OCI-LY3 (cell line): ENCODE measurements around the gene CAMTA2.

ENCODE experiments used
- H2AFZ ChIP-seq: fragments of 200-600, 300-600 bp; shearing (Covaris generic); 2 replicates; pipeline ENCODE4 v1.6.0; 2014; ENCODE audit warnings: antibody characterized with exemption, low read depth, low read length
- H3K27ac ChIP-seq: fragments of 200-600, 300-600 bp; sonication (generic); 2 replicates; pipeline ENCODE4 v1.5.1; 2014; ENCODE audit warnings: mild to moderate bottlenecking, low read length, moderate library complexity, mixed read lengths
- H3K27me3 ChIP-seq: fragments of 200-600, 300-600 bp; sonication (generic); 2 replicates; pipeline ENCODE4 v1.6.1; 2014; ENCODE audit warnings: low read depth, low read length, mixed read lengths
- H3K36me3 ChIP-seq: fragments of 200-600, 300-600 bp; sonication (generic); replicated peaks from 2 replicates; pipeline ENCODE3; 2014; ENCODE audit warnings: low read depth, low read length, mixed read lengths
- H3K4me1 ChIP-seq: fragments of 300-600, 200-600 bp; sonication (generic); 2 replicates; pipeline ENCODE4 v1.6.1; 2014; ENCODE audit warnings: low read length, mixed read lengths
- H3K4me2 ChIP-seq: fragments of 200-600, 300-600 bp; sonication (generic); 2 replicates; pipeline ENCODE4 v1.6.1; 2014; ENCODE audit warnings: low read length, mixed read lengths
- H3K4me3 ChIP-seq: fragments of 300-600, 200-600 bp; sonication (generic); 2 replicates; pipeline ENCODE4 v1.5.1; 2014; ENCODE audit warnings: antibody characterized with exemption, mild to moderate bottlenecking, low read length, moderate library complexity
- H3K79me2 ChIP-seq: fragments of 300-600, 200-600 bp; shearing (Covaris generic); 2 replicates; pipeline ENCODE4 v1.6.1; 2014; ENCODE audit warnings: mild to moderate bottlenecking, low read length, mixed read lengths
- H3K9ac ChIP-seq: fragments of 300-600, 200-600 bp; shearing (Covaris generic); 2 replicates; pipeline ENCODE4 v1.6.0; 2014; ENCODE audit warnings: mild to moderate bottlenecking, low read length, moderate library complexity
- H3K9me3 ChIP-seq: fragments of 200-600, 300-600 bp; shearing (Covaris generic); 2 replicates; pipeline ENCODE4 v1.6.1; 2014; ENCODE audit warnings: low read length, mixed read lengths; ENCODE audit not compliant: insufficient read depth
- H4K20me1 ChIP-seq: fragments of 200-600, 300-600 bp; sonication (generic); 2 replicates; pipeline ENCODE4 v1.6.1; 2016; ENCODE audit warnings: low read length, mixed read lengths; ENCODE audit not compliant: insufficient read depth
- EZH2phosphoT487 ChIP-seq: fragments of 200-600 bp; shearing (Covaris generic); IDR thresholded peaks from 2 replicates; pipeline ENCODE4 v1.6.1; 2018; ENCODE audit warnings: antibody characterized with exemption, mixed run types, low read depth
- TF ChIP-seq, protein P1 (sequence below): fragments of 200-600, 300-600 bp; sonication (generic); IDR thresholded peaks from 2 replicates; pipeline ENCODE4 v1.5.1; 2014; ENCODE audit warnings: antibody characterized with exemption, low read length, low read depth

CAMTA2 gene

DNA sequence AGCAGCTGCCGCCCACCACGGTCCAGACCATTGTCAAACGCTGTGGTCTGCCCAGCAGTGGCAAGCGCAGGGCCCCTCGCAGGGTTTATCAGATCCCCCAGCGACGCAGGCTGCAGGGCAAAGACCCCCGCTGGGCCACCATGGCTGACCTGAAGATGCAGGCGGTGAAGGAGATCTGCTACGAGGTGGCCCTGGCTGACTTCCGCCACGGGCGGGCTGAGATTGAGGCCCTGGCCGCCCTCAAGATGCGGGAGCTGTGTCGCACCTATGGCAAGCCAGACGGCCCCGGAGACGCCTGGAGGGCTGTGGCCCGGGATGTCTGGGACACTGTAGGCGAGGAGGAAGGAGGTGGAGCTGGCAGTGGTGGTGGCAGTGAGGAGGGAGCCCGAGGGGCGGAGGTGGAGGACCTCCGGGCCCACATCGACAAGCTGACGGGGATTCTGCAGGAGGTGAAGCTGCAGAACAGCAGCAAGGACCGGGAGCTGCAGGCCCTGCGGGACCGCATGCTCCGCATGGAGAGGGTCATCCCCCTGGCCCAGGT, 34.8 kb upstream of the CAMTA2 start:
- Histone ChIP-seq H3K4me2 (no peak overlapping the region), H3K9ac (no peak overlapping the region), H2AFZ (no peak overlapping the region), H3K27ac (no peak overlapping the region), H3K79me2 (no peaks in the 10 kb centered on the region), H3K4me3 (no peak overlapping the region), H3K9me3 (no peaks in the 10 kb centered on the region), H3K36me3 (peaks cover 5% of the 10 kb centered on the region), H3K4me1 (no peaks in the 10 kb centered on the region), H3K27me3 (no peaks in the 10 kb centered on the region), H4K20me1 (no peaks in the 10 kb centered on the region)
- TF ChIP-seq EZH2phosphoT487, result no peak
- TF ChIP-seq, protein P1, sequence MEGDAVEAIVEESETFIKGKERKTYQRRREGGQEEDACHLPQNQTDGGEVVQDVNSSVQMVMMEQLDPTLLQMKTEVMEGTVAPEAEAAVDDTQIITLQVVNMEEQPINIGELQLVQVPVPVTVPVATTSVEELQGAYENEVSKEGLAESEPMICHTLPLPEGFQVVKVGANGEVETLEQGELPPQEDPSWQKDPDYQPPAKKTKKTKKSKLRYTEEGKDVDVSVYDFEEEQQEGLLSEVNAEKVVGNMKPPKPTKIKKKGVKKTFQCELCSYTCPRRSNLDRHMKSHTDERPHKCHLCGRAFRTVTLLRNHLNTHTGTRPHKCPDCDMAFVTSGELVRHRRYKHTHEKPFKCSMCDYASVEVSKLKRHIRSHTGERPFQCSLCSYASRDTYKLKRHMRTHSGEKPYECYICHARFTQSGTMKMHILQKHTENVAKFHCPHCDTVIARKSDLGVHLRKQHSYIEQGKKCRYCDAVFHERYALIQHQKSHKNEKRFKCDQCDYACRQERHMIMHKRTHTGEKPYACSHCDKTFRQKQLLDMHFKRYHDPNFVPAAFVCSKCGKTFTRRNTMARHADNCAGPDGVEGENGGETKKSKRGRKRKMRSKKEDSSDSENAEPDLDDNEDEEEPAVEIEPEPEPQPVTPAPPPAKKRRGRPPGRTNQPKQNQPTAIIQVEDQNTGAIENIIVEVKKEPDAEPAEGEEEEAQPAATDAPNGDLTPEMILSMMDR, result no peak

- Histone ChIP-seq H3K4me3 (no peak overlapping the region), H3K9me3 (no peaks in the 10 kb centered on the region), H3K27ac (no peak overlapping the region), H2AFZ (no peak overlapping the region), H3K36me3 (peaks cover 7% of the 10 kb centered on the region), H3K27me3 (no peaks in the 10 kb centered on the region), H3K9ac (no peak overlapping the region), H3K4me2 (no peak overlapping the region), H3K79me2 (no peaks in the 10 kb centered on the region), H4K20me1 (no peaks in the 10 kb centered on the region), H3K4me1 (no peaks in the 10 kb centered on the region)
- TF ChIP-seq, protein P1, result no peak
- TF ChIP-seq EZH2phosphoT487, result no peak
Measured at GRCh38 chr17:5020502-5021023, 33.1 kb upstream of the CAMTA2 start.

DNA sequence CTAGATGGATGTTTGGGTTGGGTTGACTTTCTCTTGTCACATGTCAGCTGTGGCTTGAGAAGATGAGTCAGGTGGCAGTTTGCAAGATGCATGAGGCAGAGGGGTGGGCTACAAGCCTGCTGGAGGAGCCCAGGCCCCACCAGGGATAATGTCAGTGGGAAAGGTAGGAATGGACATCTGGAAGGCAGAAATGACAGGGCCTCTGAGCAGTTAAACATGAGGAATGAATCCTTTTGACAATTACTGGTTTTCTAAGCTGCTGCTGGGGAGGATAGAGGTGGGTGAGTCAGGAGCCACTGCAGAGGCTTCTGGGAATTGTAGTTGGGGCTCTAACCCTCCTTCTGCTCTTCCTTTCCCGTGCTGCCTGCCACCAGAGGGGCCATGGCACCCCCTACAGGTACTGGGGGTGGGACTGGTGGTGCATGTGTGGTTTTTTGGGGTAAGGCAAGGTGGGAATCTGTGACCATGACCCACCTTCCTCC, 32.0 kb upstream of the CAMTA2 start:
- no peak overlapping the region for H3K27ac ChIP-seq
- H3K9ac ChIP-seq, result no peak overlapping the region
- no peaks in the 10 kb centered on the region for H4K20me1 ChIP-seq
- no peak overlapping the region for H2AFZ ChIP-seq
- H3K9me3 ChIP-seq, result no peaks in the 10 kb centered on the region
- no peaks in the 10 kb centered on the region for H3K4me1 ChIP-seq
- no peaks in the 10 kb centered on the region for H3K27me3 ChIP-seq
- no peaks in the 10 kb centered on the region for H3K79me2 ChIP-seq
- H3K4me3 ChIP-seq, result no peak overlapping the region
- TF ChIP-seq, protein P1, result no peak
- TF ChIP-seq EZH2phosphoT487, result no peak
- H3K36me3 ChIP-seq, result peaks cover 12% of the 10 kb centered on the region
- H3K4me2 ChIP-seq, result no peak overlapping the region

DNA sequence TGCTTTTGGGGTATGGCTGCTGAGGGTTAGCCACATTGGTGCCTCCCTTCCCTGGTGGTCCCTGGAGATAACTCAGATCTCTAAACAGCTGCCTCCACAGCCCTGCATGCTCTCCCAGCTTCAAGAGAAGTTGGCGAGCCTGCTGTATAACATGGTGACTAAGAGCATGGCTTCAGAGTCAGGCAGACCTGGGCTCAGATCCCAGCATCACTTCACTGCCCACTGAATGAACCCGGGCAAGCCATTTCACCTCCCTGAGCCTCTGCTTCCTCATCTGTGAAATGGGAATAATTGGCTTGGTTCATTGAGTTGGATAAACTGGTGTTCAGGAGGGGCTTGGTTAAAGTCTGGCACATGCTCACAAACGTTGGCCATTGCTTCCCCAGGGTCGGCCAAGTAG, 26.9 kb upstream of the CAMTA2 start:
- H3K4me2 ChIP-seq, result no peak overlapping the region
- no peak overlapping the region for H3K27ac ChIP-seq
- no peaks in the 10 kb centered on the region for H3K27me3 ChIP-seq
- H3K4me1 ChIP-seq, result no peaks in the 10 kb centered on the region
- H3K36me3 ChIP-seq, result peaks cover 10% of the 10 kb centered on the region
- no peak for TF ChIP-seq EZH2phosphoT487
- TF ChIP-seq, protein P1, result no peak
- no peak overlapping the region for H3K9ac ChIP-seq
- no peaks in the 10 kb centered on the region for H3K9me3 ChIP-seq
- H2AFZ ChIP-seq, result no peak overlapping the region
- no peaks in the 10 kb centered on the region for H3K79me2 ChIP-seq
- no peaks in the 10 kb centered on the region for H4K20me1 ChIP-seq
- H3K4me3 ChIP-seq, result no peak overlapping the region
